Measurements from ENCODE around the gene RNASE9. TPM values are rescaled to one million over a fixed set of nuclear protein-coding genes. Genes with fewer than 3 reads are reported as not detected.

RNASE9 gene
- total and polyA plus RNA-seq, 2 experiments from 2014 or later: 0.24 TPM; not detected in 1

- H3K79me2 ChIP-seq (replicated peaks; ENCODE audit: insufficient read depth): no peaks in the 10 kb centered on the region
- H3K4me2 ChIP-seq: peak overlapping the region; percentile 79
- no peak overlapping the region for H3K27ac Mint-ChIP-seq
- no peaks in the 10 kb centered on the region for H4K20me1 ChIP-seq (replicated peaks; ENCODE audit: insufficient read depth)
- TF ChIP-seq ZNF114 (CRISPR knock-in tag; IDR thresholded peaks at IDR 0.05) (no peak), EZH2 (IDR thresholded peaks at IDR 0.05; ENCODE audit: low read depth, unreplicated experiment) (no peak), STAT1 (IDR thresholded peaks at IDR 0.05; ENCODE audit: unreplicated experiment) (no peak), CREB1 (CRISPR knock-in tag; IDR thresholded peaks at IDR 0.05; ENCODE audit: low read depth) (no peak), ZNF331 (CRISPR knock-in tag; IDR thresholded peaks at IDR 0.05; ENCODE audit: low read depth) (no peak), ZNF462 (CRISPR knock-in tag; IDR thresholded peaks at IDR 0.05) (no peak), EZH2phosphoT487 (IDR thresholded peaks at IDR 0.05; ENCODE audit: unreplicated experiment) (no peak), POLR2AphosphoS5 (IDR thresholded peaks at IDR 0.05; ENCODE audit: low read depth) (no peak)
- DNase-seq (ENCODE audit: low spot score): peak; percentile 86
- no peak overlapping the region for H3K4me3 Mint-ChIP-seq
- peaks cover 11% of the 10 kb centered on the region; the same call in 1 of the 2 replicates for H3K27me3 ChIP-seq (ENCODE audit: insufficient read depth)
- no peaks in the 10 kb centered on the region for H3K36me3 Mint-ChIP-seq (ENCODE audit: low read depth)
- peaks cover 29% of the 10 kb centered on the region for H3K4me1 ChIP-seq (ENCODE audit: insufficient read depth)
- peaks cover 18% of the 10 kb centered on the region for H3K4me1 Mint-ChIP-seq
- no peaks in the 10 kb centered on the region; the same call in 1 of the 2 replicates for H3F3A ChIP-seq (replicated peaks; ENCODE audit: low read depth)
- peak overlapping the region; percentile 14; the same call in 1 of the 2 replicates for H2AFZ ChIP-seq
- no peak overlapping the region for H3K27ac ChIP-seq (ENCODE audit: low read depth)
- H3K27me3 Mint-ChIP-seq (ENCODE audit: insufficient read depth, low read depth, poor library complexity): no peaks in the 10 kb centered on the region
- H3K9me2 ChIP-seq (ENCODE audit: insufficient read depth): peaks cover 6% of the 10 kb centered on the region; the same call in 1 of the 2 replicates
- no peaks in the 10 kb centered on the region for H3K36me3 ChIP-seq (ENCODE audit: insufficient read depth)
- peak; percentile 49 for ATAC-seq
- peak overlapping the region; percentile 77 for H3K4me3 ChIP-seq
- H3K9me3 Mint-ChIP-seq: no peaks in the 10 kb centered on the region
Measured at GRCh38 chr14:20610002-20610765, 49.3 kb upstream of the RNASE9 start.

All from GM23338 (cell line).